ENCODE measurements around the gene OR1L6. TPM values are rescaled to one million over a fixed set of nuclear protein-coding genes. Genes with fewer than 3 reads are reported as not detected.

Gene OR1L6
- total and polyA plus RNA-seq, 2 of the 8 experiments (the other 6 are each of a cell fraction or from before 2014, with no cell fraction given), result not detected

DNA sequence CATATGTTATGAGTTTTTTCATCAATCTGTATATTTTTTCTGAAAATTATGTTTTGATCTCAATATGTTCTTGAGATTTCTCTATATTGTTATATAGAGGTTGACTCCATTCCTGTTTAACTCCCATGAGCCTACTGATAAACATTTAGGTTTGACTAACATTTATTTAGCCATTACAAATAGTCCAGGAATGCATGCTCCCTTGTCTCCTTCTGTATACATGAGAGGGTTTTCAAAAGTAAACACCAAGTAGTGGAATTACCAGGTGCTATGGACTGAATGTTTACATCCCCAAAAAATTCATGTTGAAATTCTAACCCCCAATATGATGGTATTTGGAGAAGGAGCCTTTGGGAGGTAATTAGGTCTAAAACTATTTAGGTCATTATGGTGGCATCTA, 43.2 kb downstream of the OR1L6 start (continued):
- no peak for TF ChIP-seq BRCA1 (IDR thresholded peaks at IDR 0.05; ENCODE audit: low read depth, low read length)
- no peak for TF ChIP-seq EP300 (IDR thresholded peaks at IDR 0.05; ENCODE audit: borderline replicate concordance in 1 of 2, low read depth in 2 of 2, low read length in 2 of 2)
- TF ChIP-seq GABPA (IDR thresholded peaks at IDR 0.05; ENCODE audit: borderline replicate concordance, insufficient read depth, low read length), result no peak

All from H1 (cell line).